H9 (cell line): ENCODE measurements around the gene U2AF1L4. TPM values are rescaled to one million over a fixed set of nuclear protein-coding genes. Genes with fewer than 3 reads are reported as not detected.

Experiments used
- DNase-seq: peaks from one replicate; pipeline ENCODE4 v3.0.0-alpha.2; 2017
- H2AFZ ChIP-seq: one replicate; pipeline ENCODE4 v1.6.1; 2013; ENCODE audit warnings: mild to moderate bottlenecking, low read length, control low read depth, moderate library complexity
- H2AK5ac ChIP-seq: 2 replicates; pipeline ENCODE4 v1.6.1; 2013; ENCODE audit warnings: low read length, control low read depth, mixed read lengths; ENCODE audit not compliant: insufficient read length
- H2BK120ac ChIP-seq: one replicate; pipeline ENCODE4 v1.6.1; 2013; ENCODE audit warnings: low read depth, mild to moderate bottlenecking, low read length, control low read depth, inconsistent platforms; ENCODE audit not compliant: poor library complexity, severe bottlenecking
- H2BK12ac ChIP-seq: 2 replicates; pipeline ENCODE4 v1.6.1; 2013; ENCODE audit warnings: low read length, control low read depth, mixed read lengths, low read depth; ENCODE audit not compliant: insufficient read length
- H2BK15ac ChIP-seq: 2 replicates; pipeline ENCODE4 v1.6.1; 2013; ENCODE audit warnings: low read depth, low read length, control low read depth
- H2BK20ac ChIP-seq: one replicate; pipeline ENCODE4 v1.6.1; 2013; ENCODE audit warnings: low read depth, mild to moderate bottlenecking, low read length, control low read depth, inconsistent platforms; ENCODE audit not compliant: poor library complexity, severe bottlenecking
- H2BK5ac ChIP-seq: 2 replicates; pipeline ENCODE4 v1.6.1; 2013; ENCODE audit warnings: low read length, control low read depth, mixed read lengths; ENCODE audit not compliant: insufficient read length
- H3K14ac ChIP-seq: 2 replicates; pipeline ENCODE4 v1.6.1; 2013; ENCODE audit warnings: low read length, control low read depth; ENCODE audit not compliant: insufficient read depth
- H3K18ac ChIP-seq: 2 replicates; pipeline ENCODE4 v1.6.1; 2013; ENCODE audit warnings: low read depth, mild to moderate bottlenecking, mixed read lengths, low read length, control low read depth; ENCODE audit not compliant: insufficient read length
- H3K23ac ChIP-seq: 2 replicates; pipeline ENCODE4 v1.6.1; 2013; ENCODE audit warnings: low read length, control low read depth, mixed read lengths, low read depth; ENCODE audit not compliant: insufficient read length
- H3K23me2 ChIP-seq: 2 replicates; pipeline ENCODE4 v1.6.1; 2013; ENCODE audit warnings: low read depth, mild to moderate bottlenecking, mixed read lengths, low read length, control low read depth; ENCODE audit not compliant: insufficient read length, poor library complexity, severe bottlenecking
- H3K27ac ChIP-seq: 2 replicates; pipeline ENCODE4 v1.5.1; 2013; ENCODE audit warnings: low read length, control low read depth, mixed read lengths, low read depth; ENCODE audit not compliant: insufficient read length
- H3K27me3 ChIP-seq: 2 replicates; pipeline ENCODE4 v1.6.1; 2013; ENCODE audit warnings: low read length, control low read depth, inconsistent platforms; ENCODE audit not compliant: insufficient read depth
- H3K4ac ChIP-seq: 2 replicates; pipeline ENCODE4 v1.6.1; 2013; ENCODE audit warnings: low read depth, mild to moderate bottlenecking, control low read depth, inconsistent platforms, low read length, moderate library complexity
- H3K4me1 ChIP-seq: 2 replicates; pipeline ENCODE4 v1.6.1; 2013; ENCODE audit warnings: low read length, control low read depth, inconsistent platforms; ENCODE audit not compliant: insufficient read depth
- H3K4me2 ChIP-seq: 2 replicates; pipeline ENCODE4 v1.6.1; 2013; ENCODE audit warnings: low read length, control low read depth, mixed read lengths; ENCODE audit not compliant: insufficient read length, insufficient read depth
- H3K56ac ChIP-seq: 2 replicates; pipeline ENCODE4 v1.6.1; 2013; ENCODE audit warnings: low read depth, mild to moderate bottlenecking, mixed read lengths, low read length, control low read depth; ENCODE audit not compliant: insufficient read length
- H3K79me1 ChIP-seq: 2 replicates; pipeline ENCODE4 v1.6.1; 2013; ENCODE audit warnings: low read depth, mild to moderate bottlenecking, moderate library complexity, low read length, control low read depth, inconsistent platforms; ENCODE audit not compliant: insufficient read depth, poor library complexity, severe bottlenecking
- H3K79me2 ChIP-seq: 2 replicates; pipeline ENCODE4 v1.6.1; 2013; ENCODE audit warnings: low read length, control low read depth, inconsistent platforms; ENCODE audit not compliant: insufficient read depth
- H3K9ac ChIP-seq: 2 replicates; pipeline ENCODE4 v1.6.1; 2013; ENCODE audit warnings: low read length, control low read depth, mixed read lengths; ENCODE audit not compliant: insufficient read length; ENCODE audit errors: extremely low read depth
- H3K9me3 ChIP-seq: one replicate; pipeline ENCODE4 v1.6.1; 2013; ENCODE audit warnings: low read depth, low read length, inconsistent platforms; ENCODE audit not compliant: control insufficient read depth
- H3T11ph ChIP-seq: one replicate; pipeline ENCODE4 v1.6.1; 2013; ENCODE audit warnings: mild to moderate bottlenecking, low read length, control low read depth, inconsistent platforms
- H4K20me1 ChIP-seq: one replicate; pipeline ENCODE4 v1.6.1; 2013; ENCODE audit not compliant: control insufficient read depth, insufficient read length, insufficient read depth
- H4K5ac ChIP-seq: 2 replicates; pipeline ENCODE4 v1.6.1; 2013; ENCODE audit warnings: low read depth, mild to moderate bottlenecking, mixed read lengths, low read length, control low read depth; ENCODE audit not compliant: insufficient read length
- H4K8ac ChIP-seq: replicated peaks from 2 replicates; pipeline ENCODE4 v1.6.1; 2013; ENCODE audit warnings: low read length, control low read depth, mixed read lengths, low read depth; ENCODE audit not compliant: insufficient read length
- H4K91ac ChIP-seq: 2 replicates; pipeline ENCODE4 v1.6.1; 2013; ENCODE audit warnings: low read depth, mild to moderate bottlenecking, moderate library complexity, mixed read lengths, low read length, control low read depth; ENCODE audit not compliant: insufficient read length
- H3K27ac Mint-ChIP-seq, 3 experiments: 2 replicates in 2 of 3; 3 replicates in 1 of 3; pipeline ENCODE4 v1.8.0; 2020 to 2021; ENCODE audit warnings: mixed read lengths in 3 of 3, mild to moderate bottlenecking in 1 of 3, moderate library complexity in 1 of 3
- H3K27me3 Mint-ChIP-seq: 2 replicates; pipeline ENCODE4 v1.8.0; 2021; ENCODE audit warnings: low read depth, mild to moderate bottlenecking, moderate library complexity, mixed read lengths
- H3K36me3 Mint-ChIP-seq, 3 experiments: 2 replicates in 2 of 3; 3 replicates in 1 of 3; pipeline ENCODE4 v1.8.0; 2020 to 2021; ENCODE audit warnings: low read depth in 3 of 3, mixed read lengths in 3 of 3; ENCODE audit not compliant: insufficient read depth in 1 of 3
- H3K4me1 Mint-ChIP-seq, 2 experiments: 2 replicates each; pipeline ENCODE4 v1.8.0; 2020; ENCODE audit warnings: mixed read lengths in 2 of 2
- H3K4me3 Mint-ChIP-seq, 2 experiments: 2 replicates in 1 of 2; 3 replicates in 1 of 2; pipeline ENCODE4 v1.8.0; 2020 to 2021; ENCODE audit warnings: mild to moderate bottlenecking in 2 of 2, mixed read lengths in 2 of 2, moderate library complexity in 1 of 2
- H3K9me3 Mint-ChIP-seq, 2 experiments: 2 replicates in 1 of 2; 3 replicates in 1 of 2; pipeline ENCODE4 v1.8.0; 2020; ENCODE audit warnings: mild to moderate bottlenecking in 2 of 2, mixed read lengths in 2 of 2, moderate library complexity in 1 of 2
- CTCF ChIP-seq: fragments of 200-600 bp; sonication (generic); conservative IDR thresholded peaks from 3 replicates; pipeline ENCODE4 v1.8.0; 2021; ENCODE audit warnings: antibody characterized with exemption, mild to moderate bottlenecking
- WGBS: extraction: QIAGEN DNeasy Blood & Tissue Kit; methylation state at CpG from one replicate; pipeline ENCODE4 v1.1.7; 2013; ENCODE audit warnings: missing lambda C conversion rate, low lambda C conversion rate, mixed read lengths; ENCODE audit not compliant: insufficient read length; ENCODE audit errors: extremely low coverage; 5-methylcytosine and 5-hydroxymethylcytosine counted together
- total RNA-seq: library from RNA; stranded (reverse); gene quantifications from 2 replicates; pipeline ENCODE4 v1.2.1, GENCODE V29; 2021

The U2AF1L4 gene
- total RNA-seq, 1 experiment from 2014 or later = 16.8 TPM

- Mint-ChIP-seq H3K27me3 (peaks cover 6% of the 10 kb centered on the region), H3K27ac (no peak overlapping the region), H3K9me3 (no peaks in the 10 kb centered on the region), H3K4me1 (peaks cover 12 to 23% of the 10 kb centered on the region in 2 experiments), H3K4me3 (peak overlapping the region; percentile 91 to 95), H3K36me3 (peaks cover 6 to 36% (median 34%) of the 10 kb centered on the region in 3 experiments; a peak in 6 of 7 replicates)
- Histone ChIP-seq H3K23ac (no peak overlapping the region), H3K14ac (no peak overlapping the region), H3K27ac (no peak overlapping the region), H4K8ac (no peak overlapping the region), H3K9ac (no peak overlapping the region), H3K79me1 (no peaks in the 10 kb centered on the region), H3K18ac (no peak overlapping the region), H3K79me2 (no peaks in the 10 kb centered on the region), H2BK20ac (no peak overlapping the region), H3K4ac (no peak overlapping the region), H2BK12ac (no peak overlapping the region), H4K20me1 (no peaks in the 10 kb centered on the region), H4K91ac (no peak overlapping the region), H3K56ac (no peak overlapping the region), H4K5ac (no peak overlapping the region), H2AFZ (no peak overlapping the region), H2AK5ac (no peak overlapping the region), H3K4me2 (no peak overlapping the region), H3K23me2 (peaks cover 15% of the 10 kb centered on the region), H2BK15ac (no peak overlapping the region; the same call in 1 of the 2 replicates), H3K27me3 (no peaks in the 10 kb centered on the region), H3T11ph (no peak overlapping the region), H2BK120ac (no peak overlapping the region), H3K9me3 (no peaks in the 10 kb centered on the region), H2BK5ac (no peak overlapping the region), H3K4me1 (no peaks in the 10 kb centered on the region)
- no peak for DNase-seq
- no peak for TF ChIP-seq CTCF
- WGBS = no CpG with 5 or more reads among the region's 2 CpGs
Observed at GRCh38 chr19:35759697-35760096, 14.5 kb upstream of the U2AF1L4 start.
